Naive thymus-derived CD8-positive, alpha-beta T cell (primary cell): ENCODE results near the gene C4A. TPM values are rescaled to one million over a fixed set of nuclear protein-coding genes. Genes with fewer than 3 reads are reported as not detected.

Source experiments
- ATAC-seq, 2 donors: fragments of 150-1000 bp; cut with Tn5 transposase in 1 of 2; sonication (Bioruptor Pico), chemical (Tn5 transposase) in 1 of 2; 1 replicate in 1 of 2; 2 replicates in 1 of 2; pipeline ENCODE4 v1.10.0; 2021; ENCODE audit warnings: mild to moderate bottlenecking in 2 of 2, moderate library complexity in 2 of 2
- POLR2A ChIA-PET: fragments of 350-600 bp; sonication (Branson Sonifier 250); formaldehyde crosslinking; loops from one replicate; lab custom pipeline; 2021; ENCODE audit warnings: antibody characterized with exemption; lab: Charles Lee
- DNase-seq, 10 donors: peaks; one replicate each; pipeline versions ENCODE4 v3.0.0 to v3.0.0-alpha.2; 2020 to 2022
- H3K27ac Mint-ChIP-seq, 10 donors: one replicate each; pipeline ENCODE4 v1.8.0; 2020 to 2022; ENCODE audit warnings: mild to moderate bottlenecking in 10 of 10, mixed read lengths in 10 of 10, moderate library complexity in 4 of 10, inconsistent platforms in 1 of 10
- H3K27me3 Mint-ChIP-seq, 5 donors: one replicate each; pipeline ENCODE4 v1.8.0; 2021 to 2022; ENCODE audit warnings: mixed read lengths in 5 of 5
- H3K36me3 Mint-ChIP-seq, 3 donors: one replicate each; pipeline ENCODE4 v1.8.0; 2020 to 2022; ENCODE audit warnings: mixed read lengths in 3 of 3, mild to moderate bottlenecking in 2 of 3, inconsistent platforms in 1 of 3
- H3K4me1 Mint-ChIP-seq, 4 donors: one replicate each; pipeline ENCODE4 v1.8.0; 2021 to 2022; ENCODE audit warnings: mixed read lengths in 4 of 4
- H3K4me3 Mint-ChIP-seq, 10 donors: one replicate each; pipeline ENCODE4 v1.8.0; 2020 to 2022; ENCODE audit warnings: mild to moderate bottlenecking in 10 of 10, mixed read lengths in 10 of 10, moderate library complexity in 6 of 10, inconsistent platforms in 1 of 10
- H3K9me3 Mint-ChIP-seq, 9 donors: one replicate each; pipeline ENCODE4 v1.8.0; 2020 to 2022; ENCODE audit warnings: mixed read lengths in 9 of 9, mild to moderate bottlenecking in 3 of 9, inconsistent platforms in 1 of 9, moderate library complexity in 1 of 9
- polyA plus RNA-seq, 3 donors: library from polyadenylated mRNA; unstranded; fragments of 300-500 nt; fragmentation: Illumina TruSeq; gene quantifications; one replicate each; pipeline ENCODE4 v1.2.3, GENCODE V29; 2021
- total RNA-seq, 8 experiments: library from RNA in 2 of 8; stranded (reverse) in 2 of 8; gene quantifications; one replicate each; pipeline ENCODE4 v1.2.3 and lab custom pipeline; 2021 to 2026

C4A gene
- total and polyA plus RNA-seq, 5 experiments from 2014 or later: 0.81 to 6.0 (median 5.9) TPM; not detected in 2

DNA sequence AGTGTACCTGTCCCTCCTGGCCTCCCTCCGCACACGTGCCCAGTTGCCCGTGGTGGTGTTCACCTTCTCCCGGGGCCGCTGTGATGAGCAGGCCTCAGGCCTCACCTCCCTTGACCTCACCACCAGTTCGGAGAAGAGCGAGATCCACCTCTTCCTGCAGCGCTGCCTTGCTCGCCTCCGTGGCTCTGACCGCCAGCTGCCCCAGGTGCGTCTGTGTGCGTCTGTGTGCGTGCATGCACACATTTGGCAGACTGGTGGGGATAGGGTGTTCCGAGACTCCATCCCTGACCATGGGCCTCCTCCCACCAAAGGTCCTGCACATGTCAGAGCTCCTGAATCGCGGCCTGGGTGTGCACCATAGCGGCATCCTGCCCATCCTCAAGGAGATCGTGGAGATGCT, 17.9 kb upstream of the C4A start:
- Mint-ChIP-seq H3K36me3 (peaks cover 0 to 79% (median 18%) of the 10 kb centered on the region in 3 donors), H3K4me3 (no peak overlapping the region), H3K9me3 (peaks cover 0 to under 1% (median 0%) of the 10 kb centered on the region in 9 donors), H3K4me1 (peaks cover 19 to 48% (median 28%) of the 10 kb centered on the region in 4 donors), H3K27ac (peak overlapping the region in 5 of 10 donors; percentile 36 to 71 (median 61)), H3K27me3 (no peaks in the 10 kb centered on the region)
- POLR2A ChIA-PET: interaction anchor here (8.0 kb wide), 1 partner anchor 6 kb away, joined by 119 read pairs; the partner anchor contains the start of gene DXO
- no peak for DNase-seq
- no peak for ATAC-seq

DNA sequence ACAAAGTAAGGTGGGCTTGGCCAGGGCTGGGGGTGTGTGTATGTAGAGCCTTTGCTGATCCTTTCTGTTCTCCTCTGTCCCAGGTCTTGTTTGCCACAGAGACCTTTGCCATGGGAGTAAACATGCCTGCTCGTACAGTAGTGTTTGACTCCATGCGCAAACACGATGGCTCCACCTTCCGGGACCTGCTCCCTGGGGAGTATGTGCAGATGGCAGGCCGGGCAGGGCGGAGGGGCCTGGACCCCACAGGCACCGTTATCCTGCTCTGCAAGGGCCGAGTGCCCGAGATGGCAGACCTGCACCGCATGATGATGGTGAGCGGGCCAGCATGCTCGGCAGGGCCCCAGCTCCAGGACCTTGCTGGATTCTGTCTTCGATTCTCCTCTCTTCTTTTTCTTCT, 16.2 kb upstream of the C4A start:
- H3K4me3 Mint-ChIP-seq: no peak overlapping the region
- POLR2A ChIA-PET: interaction anchor here (0.7 kb wide), 1 partner anchor 235 kb away, joined by 3 read pairs; no protein-coding TSS in a partner anchor
- DNase-seq (no peak), ATAC-seq (no peak)
- peaks cover 15 to 44% (median 26%) of the 10 kb centered on the region in 4 donors for H3K4me1 Mint-ChIP-seq
- H3K36me3 Mint-ChIP-seq: peaks cover 0 to 86% (median 16%) of the 10 kb centered on the region in 3 donors
- no peaks in the 10 kb centered on the region for H3K9me3 Mint-ChIP-seq
- peak overlapping the region in 3 of 10 donors; percentile 31 to 40 (median 38) for H3K27ac Mint-ChIP-seq
- H3K27me3 Mint-ChIP-seq: no peaks in the 10 kb centered on the region

DNA sequence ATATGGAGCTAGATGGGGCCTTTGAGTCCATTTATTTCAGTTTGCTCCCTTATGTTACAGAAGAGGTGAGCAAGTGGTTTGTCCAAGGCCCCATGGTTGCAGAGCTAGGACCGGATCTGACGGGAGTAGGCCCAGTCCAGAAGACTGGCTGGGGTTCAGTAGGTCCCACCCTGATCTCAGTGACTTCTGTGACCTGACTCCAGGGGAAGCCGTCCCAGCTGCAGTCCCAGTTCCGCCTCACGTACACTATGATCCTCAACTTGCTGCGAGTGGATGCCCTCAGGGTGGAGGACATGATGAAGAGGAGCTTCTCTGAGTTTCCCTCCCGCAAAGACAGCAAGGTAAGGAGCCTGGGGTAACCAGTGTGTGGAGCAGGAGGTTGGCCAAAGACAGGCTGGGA, 15.4 kb upstream of the C4A start:
- H3K27me3 Mint-ChIP-seq: no peaks in the 10 kb centered on the region
- H3K27ac Mint-ChIP-seq: peak overlapping the region in 3 of 10 donors; percentile 31 to 62 (median 41)
- DNase-seq: no peak
- no peak overlapping the region for H3K4me3 Mint-ChIP-seq
- no peak for ATAC-seq
- H3K4me1 Mint-ChIP-seq: peaks cover 18 to 39% (median 27%) of the 10 kb centered on the region in 4 donors
- peaks cover 0 to 78% (median 16%) of the 10 kb centered on the region in 3 donors for H3K36me3 Mint-ChIP-seq
- POLR2A ChIA-PET: interaction anchor here (0.7 kb wide), 1 partner anchor 95 kb away, joined by 3 read pairs; no protein-coding TSS in a partner anchor
- no peaks in the 10 kb centered on the region for H3K9me3 Mint-ChIP-seq

DNA sequence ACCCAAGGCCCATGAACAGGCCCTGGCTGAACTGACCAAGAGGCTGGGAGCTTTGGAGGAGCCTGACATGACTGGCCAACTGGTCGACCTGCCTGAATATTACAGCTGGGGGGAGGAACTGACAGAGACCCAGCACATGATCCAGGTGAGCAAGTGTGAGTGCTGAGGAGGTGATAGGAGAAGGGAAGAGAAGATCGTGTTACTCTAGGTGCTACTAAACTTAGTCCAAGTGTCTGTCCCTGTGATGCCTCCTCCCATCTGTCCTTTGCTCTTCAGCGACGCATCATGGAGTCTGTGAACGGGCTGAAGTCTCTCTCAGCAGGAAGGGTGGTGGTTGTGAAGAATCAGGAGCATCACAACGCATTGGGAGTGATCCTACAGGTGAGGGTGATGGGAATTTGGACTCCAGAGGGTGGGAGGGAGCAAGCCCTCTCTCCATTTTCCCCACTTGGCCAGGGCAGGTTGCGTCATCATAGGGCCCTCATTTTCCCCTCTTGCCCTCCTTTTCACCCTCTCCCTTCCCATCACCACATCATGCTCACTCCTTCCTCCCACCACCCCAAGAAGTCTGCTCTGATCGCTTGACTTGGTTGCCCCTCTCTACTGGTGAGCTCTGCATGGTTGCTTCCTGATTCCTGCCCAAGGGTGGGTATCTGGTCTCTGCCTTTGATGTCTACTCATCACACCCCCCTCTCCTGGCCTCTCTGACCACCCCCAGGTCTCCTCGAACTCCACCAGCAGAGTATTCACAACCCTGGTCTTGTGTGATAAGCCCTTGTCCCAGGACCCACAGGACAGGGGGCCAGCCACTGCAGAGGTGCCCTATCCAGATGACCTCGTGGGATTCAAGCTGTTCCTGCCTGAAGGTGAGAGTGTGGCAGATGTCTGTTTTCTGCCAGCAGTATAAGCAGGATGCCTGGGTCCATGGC, 14.6 kb upstream of the C4A start:
- Mint-ChIP-seq H3K36me3 (peaks cover 0 to 73% (median 12%) of the 10 kb centered on the region in 3 donors), H3K27ac (peak overlapping the region in 6 of 10 donors; percentile 3 to 70 (median 40)), H3K9me3 (no peaks in the 10 kb centered on the region), H3K27me3 (peaks cover 0 to 4% (median 0%) of the 10 kb centered on the region in 5 donors), H3K4me3 (peak overlapping the region in 1 of 10 donors; percentile 14), H3K4me1 (peaks cover 25 to 32% (median 27%) of the 10 kb centered on the region in 4 donors)
- ATAC-seq: no peak
- POLR2A ChIA-PET: interaction anchor here (5.6 kb wide), 1 partner anchor 7 kb away, joined by 119 read pairs; the partner anchor contains the start of genes NELFE and SKIC2
- no peak for DNase-seq

DNA sequence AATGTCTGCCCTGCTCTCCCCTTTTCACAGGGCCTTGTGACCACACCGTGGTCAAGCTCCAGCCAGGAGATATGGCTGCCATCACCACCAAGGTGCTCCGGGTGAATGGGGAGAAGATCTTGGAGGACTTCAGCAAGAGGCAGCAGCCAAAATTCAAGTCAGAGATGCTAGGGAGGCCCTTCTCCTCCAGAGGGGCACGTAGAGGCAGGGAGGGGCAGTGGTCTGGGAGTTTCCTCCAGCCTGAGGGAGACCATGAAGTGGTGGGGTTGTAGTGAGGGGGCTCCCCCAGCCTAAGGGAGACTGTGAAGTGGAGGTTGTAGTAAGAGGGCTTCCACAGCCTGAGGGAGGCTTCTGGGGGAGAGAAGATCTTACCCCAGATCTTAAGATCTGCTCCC, 13.9 kb upstream of the C4A start:
- Mint-ChIP-seq H3K9me3 (no peaks in the 10 kb centered on the region), H3K27ac (peak overlapping the region in 3 of 10 donors; percentile 31 to 85 (median 34)), H3K27me3 (peaks cover 0 to 4% (median 0%) of the 10 kb centered on the region in 5 donors), H3K4me3 (peak overlapping the region in 1 of 10 donors; percentile 14), H3K36me3 (peaks cover 0 to 66% (median 7%) of the 10 kb centered on the region in 3 donors), H3K4me1 (peaks cover 28 to 34% (median 31%) of the 10 kb centered on the region in 4 donors)
- ATAC-seq (no peak), DNase-seq (no peak)
- POLR2A ChIA-PET: interaction anchor here (5.6 kb wide), 1 partner anchor 8 kb away, joined by 119 read pairs; the partner anchor contains the start of genes NELFE and SKIC2

- Mint-ChIP-seq H3K27me3 (peaks cover 0 to 4% (median 0%) of the 10 kb centered on the region in 5 donors), H3K27ac (peak overlapping the region in 3 of 10 donors; percentile 24 to 73 (median 52)), H3K9me3 (no peaks in the 10 kb centered on the region), H3K4me1 (peaks cover 31 to 38% (median 34%) of the 10 kb centered on the region in 4 donors), H3K4me3 (peak overlapping the region in 1 of 10 donors; percentile 41), H3K36me3 (peaks cover 0 to 62% (median 6%) of the 10 kb centered on the region in 3 donors)
- DNase-seq (no peak), ATAC-seq (no peak)
- POLR2A ChIA-PET: interaction anchor here (5.6 kb wide), 1 partner anchor 8 kb away, joined by 119 read pairs; the partner anchor contains the start of genes NELFE and SKIC2
Observed at GRCh38 chr6:31968326-31968725, 13.5 kb upstream of the C4A start.

GRCh38 chr6:31968791-31969711, 12.8 kb upstream of the C4A start:
- H3K4me3 Mint-ChIP-seq: peak overlapping the region in 4 of 10 donors; percentile 68 to 98 (median 95)
- H3K27me3 Mint-ChIP-seq: peaks cover 0 to 4% (median 0%) of the 10 kb centered on the region in 5 donors
- POLR2A ChIA-PET: interaction anchor here (1.0 to 5.6 kb wide), 3 partner anchors 9 to 159 kb away, joined by 3 to 119 read pairs (median 3); partner anchors contain the start of genes ATF6B, NELFE and SKIC2
- no peak for ATAC-seq
- H3K27ac Mint-ChIP-seq: peak overlapping the region in 9 of 10 donors; percentile 28 to 100 (median 100)
- H3K9me3 Mint-ChIP-seq: no peaks in the 10 kb centered on the region
- H3K36me3 Mint-ChIP-seq: peaks cover 0 to 58% (median 6%) of the 10 kb centered on the region in 3 donors
- DNase-seq: no peak
- peaks cover 33 to 46% (median 40%) of the 10 kb centered on the region in 4 donors for H3K4me1 Mint-ChIP-seq

DNA sequence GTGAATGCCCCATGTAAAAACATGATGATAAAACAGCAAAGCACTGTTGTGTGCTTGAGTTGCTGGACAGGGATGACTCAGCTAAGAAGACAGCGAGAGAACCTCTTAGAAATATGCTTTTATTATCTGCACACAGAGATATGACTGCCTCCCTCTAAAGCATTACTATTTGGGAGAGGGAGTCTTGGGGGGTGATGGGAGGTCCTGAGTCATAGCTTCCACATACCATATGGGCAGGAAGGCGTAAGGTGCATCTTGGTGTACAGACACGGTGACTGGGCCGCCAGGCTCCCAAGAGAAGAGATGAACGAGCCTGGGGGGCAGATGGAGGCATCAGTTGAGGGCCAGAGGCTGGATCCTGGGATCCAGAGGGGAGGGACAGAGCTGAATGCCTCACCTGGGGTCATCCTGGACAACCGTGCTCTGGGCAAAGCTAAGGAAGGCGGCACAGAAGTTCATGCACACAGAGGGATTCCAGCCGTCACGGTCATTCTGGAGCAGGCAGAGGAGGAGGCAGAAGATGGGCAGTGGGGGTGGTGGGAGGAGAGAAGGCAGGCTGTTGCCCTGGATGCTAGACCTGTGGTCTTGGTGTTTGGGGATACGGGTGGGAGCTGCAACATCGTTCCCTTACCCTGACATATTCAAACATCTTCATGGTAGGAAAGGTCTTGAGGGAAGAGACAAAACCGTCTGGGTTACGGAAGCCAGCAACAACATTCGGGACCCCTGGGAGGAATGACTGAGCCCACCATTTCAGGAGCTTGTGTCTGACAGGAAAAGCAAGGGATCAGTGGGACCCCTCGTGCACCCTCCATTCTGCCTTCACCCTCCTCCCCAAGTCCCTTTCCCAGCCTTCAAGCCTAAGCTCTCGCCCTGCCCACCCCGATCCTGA, 11.9 kb upstream of the C4A start:
- Mint-ChIP-seq H3K27me3 (peaks cover 0 to 4% (median 0%) of the 10 kb centered on the region in 5 donors), H3K27ac (peak overlapping the region; percentile 43 to 100 (median 100)), H3K36me3 (peaks cover 0 to 50% (median 2%) of the 10 kb centered on the region in 3 donors), H3K4me3 (peak overlapping the region; percentile 68 to 99 (median 98)), H3K4me1 (peaks cover 33 to 46% (median 44%) of the 10 kb centered on the region in 4 donors), H3K9me3 (no peaks in the 10 kb centered on the region)
- no peak for ATAC-seq
- DNase-seq: peak in 1 of 10 donors; percentile 0
- POLR2A ChIA-PET: interaction anchor here (0.6 to 5.6 kb wide), 5 partner anchors 10 to 1617 kb away, joined by 3 to 119 read pairs (median 3); partner anchors contain the start of genes ATF6B, NELFE and SKIC2

DNA sequence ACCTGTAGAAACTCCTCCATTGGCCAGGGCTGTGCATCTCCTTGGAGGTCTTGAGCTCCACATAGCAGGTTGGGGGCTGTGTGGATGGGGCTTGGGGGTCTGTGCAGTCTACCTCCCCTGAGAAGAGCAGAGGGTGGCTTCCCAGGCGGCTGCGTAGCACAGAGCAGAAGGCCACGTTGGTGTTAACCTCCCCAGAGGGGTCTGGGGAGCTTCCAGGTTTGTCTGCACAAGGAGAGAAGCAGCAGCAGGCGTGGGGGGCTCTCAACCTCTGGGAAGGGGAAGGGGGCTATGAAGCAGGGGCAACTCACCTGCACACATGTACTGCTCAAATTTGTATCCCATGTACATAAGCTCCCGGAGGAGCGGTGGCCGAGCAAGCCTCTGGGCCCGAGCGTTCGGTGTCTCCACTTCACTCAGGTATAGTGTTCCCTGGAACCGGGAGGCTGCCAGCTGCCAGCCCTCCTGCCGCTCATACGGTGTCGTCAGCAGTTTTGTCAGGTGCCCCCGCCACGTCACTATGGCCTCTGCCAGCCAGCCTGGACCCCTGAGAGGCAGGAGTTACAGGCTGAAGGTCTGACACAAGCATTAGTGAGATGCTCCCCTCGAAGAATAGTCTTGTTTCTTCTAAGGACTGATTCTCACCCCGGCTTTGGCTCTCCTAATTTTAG, 11.1 kb upstream of the C4A start:
- Mint-ChIP-seq H3K27ac (peak overlapping the region; percentile 43 to 100 (median 100)), H3K36me3 (peaks cover 0 to 42% (median 2%) of the 10 kb centered on the region in 3 donors), H3K27me3 (peaks cover 0 to 4% (median 0%) of the 10 kb centered on the region in 5 donors), H3K4me3 (peak overlapping the region; percentile 94 to 99 (median 98)), H3K9me3 (no peaks in the 10 kb centered on the region), H3K4me1 (peaks cover 31 to 46% (median 45%) of the 10 kb centered on the region in 4 donors)
- POLR2A ChIA-PET: interaction anchor here (0.7 to 5.6 kb wide), 7 partner anchors 11 to 875 kb away, joined by 3 to 119 read pairs (median 5); partner anchors contain the start of genes ATF6B, NELFE, SKIC2 and ZBTB12
- no peak for ATAC-seq
- DNase-seq: no peak
